ENCODE measurements around the gene GRIPAP1. TPM values are rescaled to one million over a fixed set of nuclear protein-coding genes. Genes with fewer than 3 reads are reported as not detected.

GRIPAP1 gene
- total and polyA plus RNA-seq, 2 of the 13 experiments (the other 11 are each of a cell fraction or from before 2014, with no cell fraction given) = 16.1 to 22.6 TPM

DNA sequence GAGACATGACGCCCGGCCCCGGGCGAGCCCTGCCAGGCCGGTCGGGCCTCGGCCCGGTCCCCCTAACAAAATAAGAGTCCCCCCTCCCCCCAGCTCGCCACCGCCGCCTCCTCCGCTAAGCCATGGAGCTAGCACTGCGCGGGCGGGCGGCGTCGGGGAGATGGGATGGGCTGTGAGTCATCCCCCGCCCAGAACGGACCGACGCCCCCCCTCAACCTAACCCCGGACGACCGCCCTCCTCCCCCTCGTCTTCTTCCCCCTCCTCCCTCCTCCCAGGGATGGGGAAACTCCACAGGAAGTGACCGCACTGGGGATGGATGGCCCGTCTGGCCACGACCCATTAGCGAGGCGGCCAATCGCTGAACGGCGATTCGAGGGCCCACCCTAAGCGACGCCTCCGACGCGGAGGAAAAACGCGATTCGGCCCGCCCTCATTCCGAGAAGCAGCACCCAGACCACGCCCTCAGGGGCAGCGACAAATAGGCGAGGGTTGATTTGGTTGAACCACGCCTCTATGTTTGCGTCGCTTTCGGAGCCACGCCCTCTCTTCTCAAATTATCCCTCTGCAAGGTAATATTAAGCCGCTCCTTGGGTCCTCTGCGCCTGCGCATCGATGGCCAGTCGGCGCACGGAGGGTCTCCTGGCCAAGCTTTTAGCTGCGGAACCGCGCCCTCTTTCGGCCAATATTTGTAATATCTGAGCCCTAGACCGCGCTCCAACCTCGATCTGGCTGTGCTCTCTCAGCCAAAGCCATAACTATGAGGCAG, 41.3 kb upstream of the GRIPAP1 start, which contains the start of gene TFE3 (continued):
- TF ChIP-seq JUNB (CRISPR knock-in tag; IDR thresholded peaks at IDR 0.05; ENCODE audit: borderline replicate concordance) = no peak
- TF ChIP-seq FOXC1 (CRISPR knock-in tag; IDR thresholded peaks at IDR 0.05; ENCODE audit: borderline replicate concordance) = no peak
- TF ChIP-seq ZNF780A (CRISPR knock-in tag; IDR thresholded peaks at IDR 0.05) = no peak
- TF ChIP-seq SPEN (CRISPR knock-in tag; IDR thresholded peaks at IDR 0.05; ENCODE audit: low read depth) = no peak
- no peak for TF ChIP-seq ZNF264 (CRISPR knock-in tag; IDR thresholded peaks at IDR 0.05)
- TF ChIP-seq ZNF263 (CRISPR knock-in tag; IDR thresholded peaks at IDR 0.05) = peak; percentile 80
- no peak for TF ChIP-seq ZMYM2 (CRISPR knock-in tag; IDR thresholded peaks at IDR 0.05)
- TF ChIP-seq, protein P1, sequence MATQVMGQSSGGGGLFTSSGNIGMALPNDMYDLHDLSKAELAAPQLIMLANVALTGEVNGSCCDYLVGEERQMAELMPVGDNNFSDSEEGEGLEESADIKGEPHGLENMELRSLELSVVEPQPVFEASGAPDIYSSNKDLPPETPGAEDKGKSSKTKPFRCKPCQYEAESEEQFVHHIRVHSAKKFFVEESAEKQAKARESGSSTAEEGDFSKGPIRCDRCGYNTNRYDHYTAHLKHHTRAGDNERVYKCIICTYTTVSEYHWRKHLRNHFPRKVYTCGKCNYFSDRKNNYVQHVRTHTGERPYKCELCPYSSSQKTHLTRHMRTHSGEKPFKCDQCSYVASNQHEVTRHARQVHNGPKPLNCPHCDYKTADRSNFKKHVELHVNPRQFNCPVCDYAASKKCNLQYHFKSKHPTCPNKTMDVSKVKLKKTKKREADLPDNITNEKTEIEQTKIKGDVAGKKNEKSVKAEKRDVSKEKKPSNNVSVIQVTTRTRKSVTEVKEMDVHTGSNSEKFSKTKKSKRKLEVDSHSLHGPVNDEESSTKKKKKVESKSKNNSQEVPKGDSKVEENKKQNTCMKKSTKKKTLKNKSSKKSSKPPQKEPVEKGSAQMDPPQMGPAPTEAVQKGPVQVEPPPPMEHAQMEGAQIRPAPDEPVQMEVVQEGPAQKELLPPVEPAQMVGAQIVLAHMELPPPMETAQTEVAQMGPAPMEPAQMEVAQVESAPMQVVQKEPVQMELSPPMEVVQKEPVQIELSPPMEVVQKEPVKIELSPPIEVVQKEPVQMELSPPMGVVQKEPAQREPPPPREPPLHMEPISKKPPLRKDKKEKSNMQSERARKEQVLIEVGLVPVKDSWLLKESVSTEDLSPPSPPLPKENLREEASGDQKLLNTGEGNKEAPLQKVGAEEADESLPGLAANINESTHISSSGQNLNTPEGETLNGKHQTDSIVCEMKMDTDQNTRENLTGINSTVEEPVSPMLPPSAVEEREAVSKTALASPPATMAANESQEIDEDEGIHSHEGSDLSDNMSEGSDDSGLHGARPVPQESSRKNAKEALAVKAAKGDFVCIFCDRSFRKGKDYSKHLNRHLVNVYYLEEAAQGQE (IDR thresholded peaks at IDR 0.05; ENCODE audit: borderline replicate concordance in 1 of 2, low read depth in 1 of 2, low read length in 2 of 2) = no peak
- TF ChIP-seq CCAR2 (optimal IDR thresholded peaks at IDR 0.05; ENCODE audit: low read depth, low read length) = no peak
- TF ChIP-seq NONO (IDR thresholded peaks at IDR 0.05) = no peak
- TF ChIP-seq NONO (CRISPR knock-in tag; conservative IDR thresholded peaks at IDR 0.05) = no peak
- no peak for TF ChIP-seq ZNF121 (CRISPR knock-in tag; IDR thresholded peaks at IDR 0.05)
- peak; percentile 38 for TF ChIP-seq HNRNPK (IDR thresholded peaks at IDR 0.05; ENCODE audit: low read depth, low read length, poor library complexity, severe bottlenecking)
- TF ChIP-seq, protein P2, sequence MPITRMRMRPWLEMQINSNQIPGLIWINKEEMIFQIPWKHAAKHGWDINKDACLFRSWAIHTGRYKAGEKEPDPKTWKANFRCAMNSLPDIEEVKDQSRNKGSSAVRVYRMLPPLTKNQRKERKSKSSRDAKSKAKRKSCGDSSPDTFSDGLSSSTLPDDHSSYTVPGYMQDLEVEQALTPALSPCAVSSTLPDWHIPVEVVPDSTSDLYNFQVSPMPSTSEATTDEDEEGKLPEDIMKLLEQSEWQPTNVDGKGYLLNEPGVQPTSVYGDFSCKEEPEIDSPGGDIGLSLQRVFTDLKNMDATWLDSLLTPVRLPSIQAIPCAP (CRISPR knock-in tag; IDR thresholded peaks at IDR 0.05; ENCODE audit: low read depth) = no peak
- no peak for TF ChIP-seq SYNCRIP (IDR thresholded peaks at IDR 0.05; ENCODE audit: insufficient read depth, low read depth, low read length)
- no peak for TF ChIP-seq KLF16 (CRISPR knock-in tag; IDR thresholded peaks at IDR 0.05)
- no peak for TF ChIP-seq TOE1 (CRISPR knock-in tag; IDR thresholded peaks at IDR 0.05)
- no peak for TF ChIP-seq ZNF432 (CRISPR knock-in tag; IDR thresholded peaks at IDR 0.05; ENCODE audit: borderline replicate concordance)
- TF ChIP-seq POLR2AphosphoS5 (IDR thresholded peaks at IDR 0.05; ENCODE audit: low read depth, low read length) = no peak
- TF ChIP-seq TBX2 (CRISPR knock-in tag; IDR thresholded peaks at IDR 0.05; ENCODE audit: borderline replicate concordance) = 0 out of 2 replicates have a peak, but pooled peaks have one; percentile 13
- TF ChIP-seq NFIC (IDR thresholded peaks at IDR 0.05; ENCODE audit: low read length) = no peak
- TF ChIP-seq ASH2L (IDR thresholded peaks at IDR 0.05; ENCODE audit: insufficient read length, low read depth, low read length) = no peak
